ENCODE data around the gene FHAD1. TPM values are rescaled to one million over a fixed set of nuclear protein-coding genes. Genes with fewer than 3 reads are reported as not detected.

Gene FHAD1
- total RNA-seq, 4 donors from 2014 or later = 1.6 TPM; not detected in 3

- Histone ChIP-seq H3K4me1 (no peaks in the 10 kb centered on the region), H3K36me3 (no peaks in the 10 kb centered on the region), H3K27ac (no peak overlapping the region), H3K27me3 (peaks cover 21% of the 10 kb centered on the region), H3K9me3 (no peaks in the 10 kb centered on the region), H3K4me3 (no peak overlapping the region)
- DNase-seq (ENCODE audit: low spot score in 2 of 2) = no peak
- 73% methylated on average over 2 of the region's 2 CpGs for WGBS
- TF ChIP-seq POLR2A (IDR thresholded peaks at IDR 0.05) (no peak), POLR2AphosphoS5 (IDR thresholded peaks at IDR 0.05) (no peak), CTCF (IDR thresholded peaks at IDR 0.05) (no peak), EP300 (IDR thresholded peaks at IDR 0.05) (no peak)
Measured at GRCh38 chr1:15254559-15254958, 7.5 kb downstream of the FHAD1 start.

- WGBS = 91% methylated on average over 4 of the region's 4 CpGs
- Histone ChIP-seq H3K4me1 (no peaks in the 10 kb centered on the region), H3K9me3 (no peaks in the 10 kb centered on the region), H3K4me3 (no peak overlapping the region), H3K27ac (no peak overlapping the region), H3K27me3 (peaks cover 16% of the 10 kb centered on the region), H3K36me3 (no peaks in the 10 kb centered on the region)
- TF ChIP-seq EP300 (IDR thresholded peaks at IDR 0.05) (no peak), POLR2A (IDR thresholded peaks at IDR 0.05) (no peak), POLR2AphosphoS5 (IDR thresholded peaks at IDR 0.05) (no peak)
- DNase-seq (ENCODE audit: low spot score in 2 of 2) = peak in 1 of 2 donors; percentile 43
Measured at GRCh38 chr1:15255582-15256149, 8.6 kb downstream of the FHAD1 start.

GRCh38 chr1:15256584-15256983, 9.6 kb downstream of the FHAD1 start:
- TF ChIP-seq POLR2AphosphoS5 (IDR thresholded peaks at IDR 0.05) (no peak), POLR2A (IDR thresholded peaks at IDR 0.05) (no peak), EP300 (IDR thresholded peaks at IDR 0.05) (no peak), CTCF (IDR thresholded peaks at IDR 0.05) (no peak)
- H3K4me1 ChIP-seq = peaks cover 7% of the 10 kb centered on the region
- no peak overlapping the region for H3K27ac ChIP-seq
- no peak overlapping the region for H3K4me3 ChIP-seq
- peak in 1 of 2 donors; percentile 21 for DNase-seq (ENCODE audit: low spot score in 2 of 2)
- H3K27me3 ChIP-seq = peaks cover 14% of the 10 kb centered on the region
- no peaks in the 10 kb centered on the region for H3K36me3 ChIP-seq
- WGBS = 73% methylated on average over 3 of the region's 3 CpGs
- H3K9me3 ChIP-seq = no peaks in the 10 kb centered on the region

GRCh38 chr1:15257309-15257708, 10.3 kb downstream of the FHAD1 start:
- H3K4me1 ChIP-seq = peaks cover 9% of the 10 kb centered on the region
- H3K9me3 ChIP-seq = no peaks in the 10 kb centered on the region
- no peak overlapping the region for H3K27ac ChIP-seq
- H3K4me3 ChIP-seq = no peak overlapping the region
- DNase-seq (ENCODE audit: low spot score in 2 of 2) = peak in 1 of 2 donors; percentile 12
- TF ChIP-seq POLR2A (IDR thresholded peaks at IDR 0.05) (no peak), CTCF (IDR thresholded peaks at IDR 0.05) (no peak), EP300 (IDR thresholded peaks at IDR 0.05) (no peak), POLR2AphosphoS5 (IDR thresholded peaks at IDR 0.05) (no peak)
- 90% methylated on average over 14 of the region's 14 CpGs for WGBS
- H3K27me3 ChIP-seq = peaks cover 7% of the 10 kb centered on the region
- no peaks in the 10 kb centered on the region for H3K36me3 ChIP-seq

GRCh38 chr1:15258833-15259621, 12.0 kb downstream of the FHAD1 start:
- H3K9me3 ChIP-seq = no peaks in the 10 kb centered on the region
- peaks cover 9% of the 10 kb centered on the region for H3K4me1 ChIP-seq
- H3K4me3 ChIP-seq = no peak overlapping the region
- peak overlapping the region; percentile 41 for H3K27ac ChIP-seq
- peak in 1 of 2 donors; percentile 52 for DNase-seq (ENCODE audit: low spot score in 2 of 2)
- WGBS = 66% methylated on average over 13 of the region's 13 CpGs
- no peaks in the 10 kb centered on the region for H3K36me3 ChIP-seq
- H3K27me3 ChIP-seq = peaks cover 4% of the 10 kb centered on the region
- TF ChIP-seq EP300 (IDR thresholded peaks at IDR 0.05) (no peak), POLR2AphosphoS5 (IDR thresholded peaks at IDR 0.05) (no peak), POLR2A (IDR thresholded peaks at IDR 0.05) (no peak), CTCF (IDR thresholded peaks at IDR 0.05) (no peak)
